Neural crest cell (in vitro differentiated cells): ENCODE data around the gene IFITM10. TPM values are rescaled to one million over a fixed set of nuclear protein-coding genes. Genes with fewer than 3 reads are reported as not detected.

Experiments used
- DNase-seq: peaks from one replicate; pipeline ENCODE4 v3.0.0; 2021; ENCODE audit warnings: low read depth, mixed read lengths, low spot score
- H3K27ac Mint-ChIP-seq: one replicate; pipeline ENCODE4 v1.8.0; 2021; ENCODE audit warnings: mild to moderate bottlenecking, mixed read lengths; ENCODE audit not compliant: unreplicated experiment
- H3K27me3 Mint-ChIP-seq: 2 replicates; pipeline ENCODE4 v1.8.0; 2021; ENCODE audit warnings: low read depth, mild to moderate bottlenecking, mixed read lengths
- H3K36me3 Mint-ChIP-seq: 2 replicates; pipeline ENCODE4 v1.8.0; 2021; ENCODE audit warnings: low read depth, mild to moderate bottlenecking, mixed read lengths
- H3K4me1 Mint-ChIP-seq: 2 replicates; pipeline ENCODE4 v1.8.0; 2021; ENCODE audit warnings: mixed read lengths
- H3K4me3 Mint-ChIP-seq: one replicate; pipeline ENCODE4 v1.8.0; 2021; ENCODE audit warnings: mild to moderate bottlenecking, mixed read lengths
- H3K9me3 Mint-ChIP-seq: 2 replicates; pipeline ENCODE4 v1.8.0; 2021; ENCODE audit warnings: mixed read lengths
- total RNA-seq: library from RNA; stranded (reverse); gene quantifications from 2 replicates; pipeline ENCODE4 v1.2.1, GENCODE V29; 2021
- TF ChIP-seq, protein P1 (sequence below): fragments of 200-600 bp; sonication (generic); conservative IDR thresholded peaks from 2 replicates; pipeline ENCODE4 v1.5.0; 2021; ENCODE audit warnings: antibody characterized with exemption, mild to moderate bottlenecking

IFITM10 gene
- total RNA-seq, 1 donor from 2014 or later: not detected

DNA sequence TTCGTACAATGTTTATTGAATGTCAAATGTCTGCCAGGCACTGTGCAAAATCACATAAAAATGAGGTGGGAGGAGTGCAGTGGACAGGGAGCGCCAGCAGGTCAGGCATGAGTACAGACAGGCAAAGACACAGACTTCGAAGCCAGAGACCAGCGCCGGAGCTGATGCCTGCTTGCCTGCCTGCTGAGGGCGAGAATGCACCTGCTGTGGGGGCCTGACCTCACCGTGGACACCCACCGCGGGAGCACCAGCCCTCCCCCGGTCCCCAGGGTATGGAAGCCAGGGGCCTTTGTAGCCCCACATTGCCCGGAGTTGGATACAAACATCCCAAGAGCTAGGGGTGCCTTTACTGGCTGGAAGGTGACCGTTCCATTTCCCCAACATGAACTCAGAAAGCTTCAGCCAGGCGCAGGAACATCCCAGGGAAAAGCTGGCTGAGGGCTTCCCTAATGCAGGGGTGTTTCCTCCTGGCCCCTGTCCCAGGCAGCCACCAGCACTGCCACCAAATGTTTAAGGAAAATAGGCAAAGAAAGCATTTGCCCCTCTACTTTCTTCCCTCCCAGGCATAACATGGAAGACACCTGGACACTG is 17.9 kb downstream of the IFITM10 start:
- Mint-ChIP-seq H3K9me3 (peaks cover 17% of the 10 kb centered on the region), H3K4me3 (no peak overlapping the region)
- DNase-seq: no peak

DNA sequence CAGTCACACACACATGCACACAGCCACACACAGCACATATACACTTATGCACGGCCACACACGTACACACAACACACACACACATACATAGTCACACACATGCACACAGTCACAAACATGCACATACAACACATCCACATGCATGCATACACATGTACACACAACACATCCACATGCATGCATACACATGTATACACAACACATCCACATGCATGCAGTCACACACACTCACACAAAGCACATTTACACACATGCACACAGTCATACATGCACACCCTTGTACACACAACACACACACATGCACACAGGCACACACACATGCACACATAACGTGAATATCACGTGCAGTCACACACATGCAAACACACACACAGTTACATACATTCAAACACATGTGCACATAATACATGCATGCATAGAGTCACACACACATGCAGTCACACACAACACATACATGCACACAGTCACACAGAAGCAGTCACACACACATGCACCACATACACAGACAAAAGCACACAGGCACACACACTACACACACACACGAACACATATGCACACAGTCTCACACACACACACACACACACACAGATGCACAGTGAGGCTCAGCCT is 18.8 kb downstream of the IFITM10 start:
- peaks cover 11% of the 10 kb centered on the region for H3K4me1 Mint-ChIP-seq
- peaks cover 13% of the 10 kb centered on the region for H3K9me3 Mint-ChIP-seq
- H3K27ac Mint-ChIP-seq: no peak overlapping the region
- H3K36me3 Mint-ChIP-seq: no peaks in the 10 kb centered on the region
- peaks cover 64% of the 10 kb centered on the region for H3K27me3 Mint-ChIP-seq
- DNase-seq: no peak
- TF ChIP-seq, protein P1, sequence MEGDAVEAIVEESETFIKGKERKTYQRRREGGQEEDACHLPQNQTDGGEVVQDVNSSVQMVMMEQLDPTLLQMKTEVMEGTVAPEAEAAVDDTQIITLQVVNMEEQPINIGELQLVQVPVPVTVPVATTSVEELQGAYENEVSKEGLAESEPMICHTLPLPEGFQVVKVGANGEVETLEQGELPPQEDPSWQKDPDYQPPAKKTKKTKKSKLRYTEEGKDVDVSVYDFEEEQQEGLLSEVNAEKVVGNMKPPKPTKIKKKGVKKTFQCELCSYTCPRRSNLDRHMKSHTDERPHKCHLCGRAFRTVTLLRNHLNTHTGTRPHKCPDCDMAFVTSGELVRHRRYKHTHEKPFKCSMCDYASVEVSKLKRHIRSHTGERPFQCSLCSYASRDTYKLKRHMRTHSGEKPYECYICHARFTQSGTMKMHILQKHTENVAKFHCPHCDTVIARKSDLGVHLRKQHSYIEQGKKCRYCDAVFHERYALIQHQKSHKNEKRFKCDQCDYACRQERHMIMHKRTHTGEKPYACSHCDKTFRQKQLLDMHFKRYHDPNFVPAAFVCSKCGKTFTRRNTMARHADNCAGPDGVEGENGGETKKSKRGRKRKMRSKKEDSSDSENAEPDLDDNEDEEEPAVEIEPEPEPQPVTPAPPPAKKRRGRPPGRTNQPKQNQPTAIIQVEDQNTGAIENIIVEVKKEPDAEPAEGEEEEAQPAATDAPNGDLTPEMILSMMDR: no peak
- H3K4me3 Mint-ChIP-seq: no peak overlapping the region

More for the DNA sequence above, 17.9 kb downstream of the IFITM10 start:
- no peaks in the 10 kb centered on the region for H3K36me3 Mint-ChIP-seq
- no peak overlapping the region for H3K27ac Mint-ChIP-seq
- H3K27me3 Mint-ChIP-seq: peaks cover 63% of the 10 kb centered on the region
- TF ChIP-seq, protein P1: no peak
- peaks cover 11% of the 10 kb centered on the region for H3K4me1 Mint-ChIP-seq

DNA sequence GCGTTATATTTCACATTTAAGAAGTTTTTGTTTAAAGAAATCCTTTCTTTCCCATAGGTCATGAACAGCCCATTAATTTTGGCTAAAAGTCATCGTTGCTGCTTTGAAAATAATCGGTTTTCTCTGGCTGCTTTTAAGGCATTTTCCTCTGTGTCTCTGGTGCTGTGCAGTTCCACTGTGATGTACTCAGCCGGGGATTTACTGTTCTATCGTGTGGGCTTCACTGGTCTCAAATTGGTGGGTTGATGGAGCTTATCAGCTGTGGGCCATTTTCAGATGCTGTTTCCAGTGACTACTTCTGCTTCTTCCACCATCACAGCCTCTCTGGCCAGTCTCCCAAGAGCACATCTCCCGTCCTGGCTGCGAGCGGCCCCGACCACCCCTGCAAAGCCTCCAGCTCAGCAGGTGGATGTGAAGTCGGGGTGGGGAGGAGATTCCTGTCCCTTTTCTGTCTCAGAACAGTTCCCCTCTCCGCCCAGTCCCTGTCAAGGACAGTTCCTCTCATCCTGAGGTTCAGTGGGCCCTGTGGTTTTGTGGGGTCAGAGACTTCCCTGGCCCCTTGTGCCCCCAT is 20.3 kb downstream of the IFITM10 start:
- peaks cover 11% of the 10 kb centered on the region for H3K4me1 Mint-ChIP-seq
- H3K27ac Mint-ChIP-seq: no peak overlapping the region
- peaks cover 57% of the 10 kb centered on the region for H3K27me3 Mint-ChIP-seq
- TF ChIP-seq, protein P1: no peak
- DNase-seq: no peak
- no peaks in the 10 kb centered on the region for H3K36me3 Mint-ChIP-seq
- peaks cover 7% of the 10 kb centered on the region for H3K9me3 Mint-ChIP-seq
- no peak overlapping the region for H3K4me3 Mint-ChIP-seq

DNA sequence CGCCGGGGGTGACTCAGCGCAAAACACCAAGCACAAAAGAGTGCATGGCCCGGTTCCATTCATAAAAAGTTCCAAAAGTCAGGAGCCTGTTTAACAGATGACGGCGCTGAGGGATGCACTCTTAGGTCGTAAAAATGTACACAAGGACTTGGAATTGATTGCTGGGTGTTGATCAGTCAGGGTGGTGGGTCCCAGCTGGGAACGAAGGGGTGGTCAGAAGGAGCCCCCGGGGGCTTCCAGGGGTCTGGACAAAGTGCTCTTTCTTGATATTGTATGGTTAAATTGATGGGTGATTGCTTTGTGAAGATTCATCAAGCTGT is 20.7 kb downstream of the IFITM10 start:
- Mint-ChIP-seq H3K9me3 (peaks cover 7% of the 10 kb centered on the region), H3K27ac (no peak overlapping the region), H3K4me3 (no peak overlapping the region), H3K36me3 (no peaks in the 10 kb centered on the region), H3K4me1 (peaks cover 11% of the 10 kb centered on the region), H3K27me3 (peaks cover 56% of the 10 kb centered on the region)
- TF ChIP-seq, protein P1: no peak
- DNase-seq: no peak

DNA sequence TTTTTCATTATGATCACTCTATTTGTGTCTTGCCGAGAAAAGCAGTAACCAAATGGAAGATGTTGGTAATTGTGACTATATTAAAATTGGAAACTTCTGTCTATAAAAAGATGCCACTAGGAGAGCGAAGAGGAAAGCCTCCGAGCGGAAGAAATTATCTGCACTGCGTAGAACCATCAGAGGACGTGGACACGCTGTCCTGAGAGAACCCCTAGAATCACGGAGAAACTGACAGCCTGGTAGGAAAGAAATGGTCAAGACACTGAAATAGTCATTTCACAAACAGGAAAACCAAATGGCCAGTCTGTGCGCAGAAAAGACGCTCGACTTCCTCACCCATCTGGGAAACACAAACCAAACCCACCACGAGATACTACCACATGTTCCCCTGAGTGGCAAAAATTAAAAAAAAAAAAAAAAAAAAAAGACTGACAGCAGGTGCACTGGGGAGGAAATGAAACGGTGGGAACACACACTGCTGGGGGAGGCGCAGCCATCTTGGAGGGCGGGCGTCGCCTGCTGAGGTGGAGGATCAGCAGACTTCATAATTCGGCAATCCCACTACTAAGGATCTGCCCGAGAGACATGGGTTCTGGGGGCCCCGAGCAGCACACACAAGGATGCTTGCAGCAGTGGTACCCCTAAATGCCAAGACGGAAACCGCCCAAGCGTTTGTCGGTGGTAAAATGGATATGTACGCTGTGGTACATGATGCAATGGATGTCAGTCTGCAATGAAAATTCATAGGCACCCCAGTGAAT is 21.3 kb downstream of the IFITM10 start:
- Mint-ChIP-seq H3K4me1 (peaks cover 11% of the 10 kb centered on the region), H3K27me3 (peaks cover 54% of the 10 kb centered on the region), H3K9me3 (peaks cover 7% of the 10 kb centered on the region), H3K36me3 (no peaks in the 10 kb centered on the region), H3K27ac (no peak overlapping the region), H3K4me3 (no peak overlapping the region)
- DNase-seq: no peak
- TF ChIP-seq, protein P1: no peak
